GM12873 (cell line): ENCODE measurements around the gene C17orf107.

Experiments
- CTCF ChIP-seq: IDR thresholded peaks from 2 replicates; pipeline ENCODE4 v1.5.1; 2012; ENCODE audit warnings: low read depth, mild to moderate bottlenecking, moderate library complexity, low read length, control low read depth; ENCODE audit not compliant: insufficient read depth; ENCODE audit errors: missing control alignments

C17orf107 gene

GRCh38 chr17:4881761-4882555 is 17.4 kb upstream of the C17orf107 start:
- peak; percentile 91 for TF ChIP-seq CTCF

GRCh38 chr17:4884489-4884888 is 14.8 kb upstream of the C17orf107 start:
- no peak for TF ChIP-seq CTCF

- TF ChIP-seq CTCF: no peak
Measured at GRCh38 chr17:4886830-4887229, 12.5 kb upstream of the C17orf107 start.

- TF ChIP-seq CTCF: no peak
Measured at GRCh38 chr17:4887581-4887980, 11.8 kb upstream of the C17orf107 start.

- TF ChIP-seq CTCF: no peak
Measured at GRCh38 chr17:4891411-4892410, 7.6 kb upstream of the C17orf107 start.

GRCh38 chr17:4892499-4893221 is 6.7 kb upstream of the C17orf107 start:
- TF ChIP-seq CTCF: no peak
